Measurements from ENCODE around the gene NOVA1.
"Not testable (repeated sequence)": the region's sequence is repeated elsewhere in the genome, so short reads cannot be mapped to it uniquely, and the experiment has no call there.

The NOVA1 gene

GRCh38 chr14:26597589-26598080 lies at the start of gene NOVA1:
TSS of gene NOVA1 (minus strand) at chr14:26598033. CDS start at chr14:26597436, 597 bp downstream.
- DNase-seq = no peak

- not testable (repeated sequence) for DNase-seq
These were observed 47.2 kb upstream of the NOVA1 start for GRCh38 chr14:26645057-26645456.

- no peak for DNase-seq
These were observed 38.7 kb upstream of the NOVA1 start for GRCh38 chr14:26636561-26636960.

- DNase-seq = not testable (repeated sequence)
These were observed 37.1 kb upstream of the NOVA1 start for GRCh38 chr14:26634946-26635345.

GRCh38 chr14:26626256-26626655 lies 28.4 kb upstream of the NOVA1 start:
- DNase-seq = no peak

- DNase-seq = no peak
These were observed 24.8 kb upstream of the NOVA1 start for GRCh38 chr14:26622611-26623010.

GRCh38 chr14:26621807-26622560 lies 24.2 kb upstream of the NOVA1 start:
- DNase-seq = no peak

GRCh38 chr14:26621364-26621763 lies 23.5 kb upstream of the NOVA1 start:
- no peak for DNase-seq

- no peak for DNase-seq
These were observed 13.4 kb upstream of the NOVA1 start for GRCh38 chr14:26611259-26611658.

GRCh38 chr14:26606729-26607312 lies 9.0 kb upstream of the NOVA1 start:
- DNase-seq = no peak

GRCh38 chr14:26605602-26606001 lies 7.8 kb upstream of the NOVA1 start:
- no peak for DNase-seq

- no peak for DNase-seq
These were observed 5.1 kb upstream of the NOVA1 start for GRCh38 chr14:26602902-26603301.

- DNase-seq = no peak
These were observed 4.0 kb upstream of the NOVA1 start for GRCh38 chr14:26601856-26602255.

GRCh38 chr14:26599291-26599690 lies 1.5 kb upstream of the NOVA1 start:
- DNase-seq = no peak

GRCh38 chr14:26598672-26599131 lies 869 bp upstream of the NOVA1 start:
- no peak for DNase-seq

GRCh38 chr14:26598081-26598671 lies 343 bp upstream of the NOVA1 start:
- no peak for DNase-seq

- no peak for DNase-seq
These were observed 703 bp downstream of the NOVA1 start for GRCh38 chr14:26597071-26597588.

- no peak for DNase-seq
These were observed 1.2 kb downstream of the NOVA1 start for GRCh38 chr14:26596543-26597061.

- no peak for DNase-seq
These were observed 1.8 kb downstream of the NOVA1 start for GRCh38 chr14:26595926-26596542.

GRCh38 chr14:26594756-26595545 lies 2.9 kb downstream of the NOVA1 start:
- no peak for DNase-seq

- no peak for DNase-seq
These were observed 3.7 kb downstream of the NOVA1 start for GRCh38 chr14:26594148-26594547.

GRCh38 chr14:26593357-26593756 lies 4.5 kb downstream of the NOVA1 start:
- no peak for DNase-seq
